PFSK-1 (cell line): ENCODE measurements around the gene PCGF2.

Experiments
- FOXP2 ChIP-seq: optimal IDR thresholded peaks from 2 replicates; pipeline ENCODE3; 2011; ENCODE audit warnings: borderline replicate concordance, control low read depth, inconsistent platforms; ENCODE audit not compliant: insufficient read depth; ENCODE audit errors: extremely low read length, extremely low read depth
- POLR2AphosphoS5 ChIP-seq: IDR thresholded peaks from 2 replicates; pipeline ENCODE4 v1.6.1; 2012; ENCODE audit warnings: low read depth, mild to moderate bottlenecking, control low read depth, low read length, moderate library complexity
- SIN3A ChIP-seq: IDR thresholded peaks from 2 replicates; pipeline ENCODE4 v1.6.1; 2012; ENCODE audit warnings: mild to moderate bottlenecking, low read length, moderate library complexity, borderline replicate concordance; ENCODE audit not compliant: insufficient read depth
- TAF1 ChIP-seq: IDR thresholded peaks from 2 replicates; pipeline ENCODE4 v1.6.1; 2012; ENCODE audit warnings: low read length, control low read depth, borderline replicate concordance; ENCODE audit not compliant: insufficient read depth

GRCh38 chr17:38730526-38731379 is 17.4 kb downstream of the PCGF2 start:
- TF ChIP-seq TAF1 (no peak), SIN3A (no peak), POLR2AphosphoS5 (0 out of 2 replicates have a peak, but pooled peaks have one; percentile 2), FOXP2 (no peak)
